ENCODE measurements around the gene KREMEN1. TPM values are rescaled to one million over a fixed set of nuclear protein-coding genes. Genes with fewer than 3 reads are reported as not detected.

The KREMEN1 gene
- total RNA-seq, 2 experiments from 2014 or later: not detected

- TF ChIP-seq CTCF (IDR thresholded peaks at IDR 0.05): no peak
- CTCF ChIA-PET: no interaction called here
- Histone ChIP-seq H3K4me1 (ENCODE audit: insufficient read depth, low read length) (no peaks in the 10 kb centered on the region), H3K4me3 (ENCODE audit: low read length) (no peak overlapping the region), H3K36me3 (ENCODE audit: insufficient read depth, low read length) (no peaks in the 10 kb centered on the region), H3K27me3 (ENCODE audit: control insufficient read depth in 1 of 2, insufficient read depth in 2 of 2, low read length in 2 of 2) (no peaks in the 10 kb centered on the region), H3K27ac (ENCODE audit: low read depth in 1 of 2, low read length in 2 of 2) (no peak overlapping the region), H3K9me3 (ENCODE audit: control insufficient read depth in 1 of 2, insufficient read depth in 1 of 2, low read length in 2 of 2) (no peaks in the 10 kb centered on the region)
- no peaks in the 10 kb centered on the region for H3K9me3 Mint-ChIP-seq
- no peak overlapping the region for H3K27ac Mint-ChIP-seq
- intact Hi-C loops (cut with DNase I, micrococcal nuclease): no loop called here
- DNase-seq (no peak), ATAC-seq (ENCODE audit: poor library complexity) (no peak)
- POLR2A ChIA-PET: no interaction called here
- no peaks in the 10 kb centered on the region for H3K36me3 Mint-ChIP-seq (ENCODE audit: low read depth)
- H3K27me3 Mint-ChIP-seq: no peaks in the 10 kb centered on the region
- no peak overlapping the region for H3K4me3 Mint-ChIP-seq
- no peaks in the 10 kb centered on the region for H3K4me1 Mint-ChIP-seq (ENCODE audit: low read depth)
Observed at GRCh38 chr22:29098296-29098695, 25.5 kb downstream of the KREMEN1 start.

- H3K27ac ChIP-seq (ENCODE audit: low read depth in 1 of 2, low read length in 2 of 2): no peak overlapping the region
- Mint-ChIP-seq H3K4me1 (ENCODE audit: low read depth) (no peaks in the 10 kb centered on the region), H3K9me3 (no peaks in the 10 kb centered on the region), H3K36me3 (ENCODE audit: low read depth) (no peaks in the 10 kb centered on the region), H3K4me3 (no peak overlapping the region), H3K27me3 (no peaks in the 10 kb centered on the region), H3K27ac (no peak overlapping the region)
- TF ChIP-seq CTCF (IDR thresholded peaks at IDR 0.05): no peak
- CTCF ChIA-PET: no interaction called here
- ATAC-seq (ENCODE audit: poor library complexity) (no peak), DNase-seq (no peak)
- no peaks in the 10 kb centered on the region for H3K9me3 ChIP-seq (ENCODE audit: control insufficient read depth in 1 of 2, insufficient read depth in 1 of 2, low read length in 2 of 2)
- no peak overlapping the region for H3K4me3 ChIP-seq (ENCODE audit: low read length)
- H3K36me3 ChIP-seq (ENCODE audit: insufficient read depth, low read length): no peaks in the 10 kb centered on the region
- intact Hi-C loops (cut with DNase I, micrococcal nuclease): no loop called here
- H3K4me1 ChIP-seq (ENCODE audit: insufficient read depth, low read length): no peaks in the 10 kb centered on the region
- H3K27me3 ChIP-seq (ENCODE audit: control insufficient read depth in 1 of 2, insufficient read depth in 2 of 2, low read length in 2 of 2): peaks cover 3 to 7% of the 10 kb centered on the region in 2 experiments
- POLR2A ChIA-PET: no interaction called here
Observed at GRCh38 chr22:29102300-29102699, 29.5 kb downstream of the KREMEN1 start.

- Mint-ChIP-seq H3K36me3 (ENCODE audit: low read depth) (no peaks in the 10 kb centered on the region), H3K4me3 (no peak overlapping the region), H3K27ac (no peak overlapping the region), H3K27me3 (no peaks in the 10 kb centered on the region), H3K9me3 (no peaks in the 10 kb centered on the region), H3K4me1 (ENCODE audit: low read depth) (no peaks in the 10 kb centered on the region)
- no peak overlapping the region for H3K27ac ChIP-seq (ENCODE audit: low read depth in 1 of 2, low read length in 2 of 2)
- DNase-seq (no peak), ATAC-seq (ENCODE audit: poor library complexity) (no peak)
- H3K4me1 ChIP-seq (ENCODE audit: insufficient read depth, low read length): no peaks in the 10 kb centered on the region
- intact Hi-C loops (cut with DNase I, micrococcal nuclease): no loop called here
- ChIA-PET CTCF (no interaction called here), POLR2A (no interaction called here)
- peaks cover 3 to 7% of the 10 kb centered on the region in 2 experiments for H3K27me3 ChIP-seq (ENCODE audit: control insufficient read depth in 1 of 2, insufficient read depth in 2 of 2, low read length in 2 of 2)
- no peaks in the 10 kb centered on the region for H3K36me3 ChIP-seq (ENCODE audit: insufficient read depth, low read length)
- TF ChIP-seq CTCF (IDR thresholded peaks at IDR 0.05): no peak
- no peak overlapping the region for H3K4me3 ChIP-seq (ENCODE audit: low read length)
- no peaks in the 10 kb centered on the region for H3K9me3 ChIP-seq (ENCODE audit: control insufficient read depth in 1 of 2, insufficient read depth in 1 of 2, low read length in 2 of 2)
Observed at GRCh38 chr22:29103121-29103520, 30.3 kb downstream of the KREMEN1 start.

All from CD4-positive, alpha-beta T cell (primary cell).